Activated naive CD4-positive, alpha-beta T cell treated with anti-CD3 and anti-CD28 coated beads, Interleukin-2, amount 50 U/mL, for 72 hours (primary cell): Measurements from ENCODE around the gene ATAD3A. TPM values are rescaled to one million over a fixed set of nuclear protein-coding genes. Genes with fewer than 3 reads are reported as not detected.
A peak's percentile ranks its signal among the peaks of the same experiment; 100 is the strongest.

Source experiments
- ATAC-seq, 2 donors: fragments of 150-1000 bp; cut with Tn5 transposase; 2 replicates each; pipeline ENCODE4 v1.10.0; 2021; ENCODE audit warnings: mild to moderate bottlenecking in 2 of 2, moderate library complexity in 2 of 2
- DNase-seq, 2 donors: peaks; one replicate each; pipeline ENCODE4 v3.0.0; 2021 to 2022; ENCODE audit warnings: low spot score in 2 of 2
- H3K27ac Mint-ChIP-seq, 2 donors: one replicate each; pipeline ENCODE4 v1.8.0; 2022; ENCODE audit warnings: mild to moderate bottlenecking in 2 of 2, mixed read lengths in 2 of 2
- H3K36me3 Mint-ChIP-seq, 2 donors: one replicate each; pipeline ENCODE4 v1.8.0; 2022; ENCODE audit warnings: mixed read lengths in 2 of 2
- H3K9me3 Mint-ChIP-seq, 2 donors: one replicate each; pipeline ENCODE4 v1.8.0; 2022; ENCODE audit warnings: mixed read lengths in 2 of 2
- total RNA-seq, 2 donors: library from RNA; stranded (reverse); gene quantifications; one replicate each; pipeline ENCODE4 v1.2.3, GENCODE V29; 2022

ATAD3A gene
- total RNA-seq, 2 donors from 2014 or later, result 35.7 to 39.7 TPM

DNA sequence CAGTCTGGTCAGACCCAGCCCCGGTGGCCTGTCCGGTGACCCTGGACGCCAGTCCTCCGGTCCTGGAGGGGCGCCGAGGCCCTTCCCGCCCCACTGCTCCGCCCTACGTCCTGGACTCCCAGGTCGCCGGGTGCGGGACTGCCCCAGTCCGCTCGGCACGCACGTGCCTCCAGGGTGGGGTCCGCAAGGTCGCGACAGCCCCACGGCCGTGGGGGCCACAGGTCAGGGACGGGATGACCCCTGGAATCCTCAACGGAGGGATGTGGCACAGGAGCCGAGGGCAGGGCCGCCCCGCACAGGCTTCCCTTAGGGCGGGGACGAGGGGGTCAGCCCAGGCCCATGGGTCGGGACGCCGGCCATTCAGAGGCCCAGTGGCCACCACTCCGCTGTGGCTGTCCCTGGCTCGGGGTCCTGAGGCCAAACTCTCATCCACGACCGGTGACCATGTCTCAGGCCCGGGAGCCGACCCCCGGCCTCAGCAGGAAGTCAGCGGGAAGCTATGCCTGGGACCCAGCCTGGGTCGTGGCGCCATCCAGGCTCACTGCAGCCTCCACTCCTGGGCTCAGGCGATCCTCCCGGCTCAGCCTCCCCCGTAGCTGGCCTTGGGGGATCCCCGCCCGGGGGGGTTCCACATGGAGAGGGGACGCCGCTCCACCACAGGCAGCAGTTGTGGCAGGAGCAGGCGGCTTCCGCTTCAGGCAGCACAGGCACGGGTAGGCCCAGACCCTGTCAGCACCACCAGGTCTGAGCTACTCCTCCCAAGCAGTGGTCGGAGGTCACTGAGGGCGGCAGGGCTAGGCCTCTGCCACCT lies 29.1 kb downstream of the ATAD3A start:
- ATAC-seq, result no peak
- no peak for DNase-seq
- Mint-ChIP-seq H3K27ac (no peak overlapping the region), H3K9me3 (no peaks in the 10 kb centered on the region), H3K36me3 (no peaks in the 10 kb centered on the region)

DNA sequence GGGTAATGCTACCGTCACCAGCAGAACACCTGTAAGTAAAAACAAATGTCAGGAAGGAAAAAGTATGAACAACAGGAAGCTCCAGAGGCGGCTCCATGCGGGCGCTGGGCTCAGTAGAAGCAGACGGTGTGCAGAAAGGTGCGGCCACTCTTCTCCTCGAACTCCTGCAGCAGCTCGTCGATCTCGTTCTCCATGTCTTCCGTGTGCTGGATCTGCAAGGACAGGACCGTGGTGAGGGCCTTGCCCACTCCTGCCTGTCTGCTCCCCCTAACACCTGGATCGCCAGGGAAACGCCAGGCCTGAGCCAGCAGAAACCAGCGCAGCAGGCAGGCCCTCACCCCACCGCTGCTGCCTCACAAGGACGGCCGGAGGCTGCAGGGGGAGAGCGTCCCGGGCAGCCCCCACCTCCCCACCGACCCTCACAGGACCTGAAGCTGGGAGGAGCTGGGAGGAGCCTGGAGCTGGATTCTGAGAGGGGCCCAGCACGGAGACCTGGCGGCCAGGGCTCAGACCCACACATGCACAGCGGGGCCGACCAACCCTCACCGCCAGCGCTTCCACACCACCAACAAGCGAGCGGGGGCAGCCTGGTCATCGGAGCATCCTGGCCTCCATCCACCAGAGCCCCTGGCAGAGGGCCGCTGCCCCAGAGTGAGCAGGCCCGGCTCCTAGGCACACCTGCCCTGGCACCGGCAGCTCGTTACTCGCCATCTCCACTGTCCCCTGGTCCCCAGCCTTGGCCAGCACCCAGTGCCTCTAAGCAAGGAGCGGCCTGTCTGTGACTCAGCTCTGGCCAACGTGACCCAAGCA lies 30.2 kb downstream of the ATAD3A start:
- H3K27ac Mint-ChIP-seq, result peak overlapping the region in 1 of 2 donors; percentile 19
- ATAC-seq (no peak), DNase-seq (no peak)
- H3K9me3 Mint-ChIP-seq, result no peaks in the 10 kb centered on the region
- no peaks in the 10 kb centered on the region for H3K36me3 Mint-ChIP-seq

DNA sequence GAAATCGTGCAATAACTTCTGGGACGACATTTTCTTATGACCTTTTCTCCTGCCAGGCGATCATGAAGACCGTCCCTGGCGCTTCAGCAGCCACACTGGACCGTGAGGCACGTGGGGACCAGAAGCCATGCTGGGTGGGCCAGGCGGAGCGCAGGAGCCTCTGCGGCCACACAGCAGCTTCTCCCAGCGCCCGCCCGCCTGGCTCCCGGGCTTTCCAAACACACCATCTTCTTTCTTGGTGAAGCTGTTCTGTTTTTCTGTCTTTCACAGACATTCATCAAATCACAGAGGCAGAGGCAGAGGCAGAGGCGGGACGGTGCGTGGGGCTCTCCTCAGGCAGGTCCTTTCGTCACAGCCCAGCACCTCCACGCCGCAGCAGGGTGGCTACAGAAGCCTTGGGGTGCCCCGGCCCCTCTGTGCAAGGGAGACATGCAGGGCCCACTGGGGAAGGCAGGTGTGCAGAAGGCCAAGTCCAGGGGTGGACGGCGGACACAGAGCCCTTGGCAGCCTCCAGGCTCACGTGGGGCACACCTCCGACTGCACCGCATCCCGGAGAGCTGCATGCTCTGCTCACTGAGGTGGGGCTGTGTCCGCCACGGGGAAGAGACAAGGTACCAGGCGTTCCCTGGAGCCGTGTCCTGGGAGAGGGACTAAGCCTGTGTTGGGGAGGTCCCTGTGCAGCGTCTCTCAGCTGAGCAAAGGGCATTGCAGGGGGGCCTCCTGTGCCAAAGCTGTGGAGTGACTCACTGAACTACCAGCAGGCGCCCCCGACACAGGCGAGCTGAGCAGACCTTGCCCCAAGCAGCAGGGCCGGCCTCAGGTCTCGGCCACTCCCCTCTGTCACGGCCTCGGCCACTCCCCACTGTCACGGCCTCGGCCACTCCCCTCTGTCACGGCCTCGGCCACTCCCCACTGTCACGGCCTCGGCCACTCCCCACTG lies 31.1 kb downstream of the ATAD3A start:
- no peaks in the 10 kb centered on the region for H3K36me3 Mint-ChIP-seq
- DNase-seq (no peak), ATAC-seq (no peak)
- no peak overlapping the region for H3K27ac Mint-ChIP-seq
- H3K9me3 Mint-ChIP-seq, result no peaks in the 10 kb centered on the region

DNA sequence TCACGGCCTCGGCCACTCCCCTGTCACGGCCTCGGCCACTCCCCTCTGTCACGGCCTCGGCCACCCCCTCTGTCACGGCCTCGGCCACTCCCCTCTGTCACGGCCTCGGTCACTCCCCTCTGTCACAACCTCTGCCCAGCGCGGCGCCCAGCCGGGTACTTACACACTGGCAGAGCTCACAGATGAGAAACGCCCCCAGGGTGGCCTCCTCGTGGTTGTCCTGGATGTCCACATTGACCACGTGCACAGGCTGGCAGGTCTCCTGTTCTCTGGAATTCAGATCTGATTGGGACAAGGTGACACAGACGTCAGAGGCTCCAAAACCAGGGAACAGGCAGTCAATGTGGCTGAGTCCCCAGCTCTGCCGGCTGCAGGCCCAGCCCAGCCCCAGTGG lies 31.7 kb downstream of the ATAD3A start:
- no peak overlapping the region for H3K27ac Mint-ChIP-seq
- H3K9me3 Mint-ChIP-seq, result no peaks in the 10 kb centered on the region
- ATAC-seq, result no peak
- no peaks in the 10 kb centered on the region for H3K36me3 Mint-ChIP-seq
- DNase-seq, result no peak

DNA sequence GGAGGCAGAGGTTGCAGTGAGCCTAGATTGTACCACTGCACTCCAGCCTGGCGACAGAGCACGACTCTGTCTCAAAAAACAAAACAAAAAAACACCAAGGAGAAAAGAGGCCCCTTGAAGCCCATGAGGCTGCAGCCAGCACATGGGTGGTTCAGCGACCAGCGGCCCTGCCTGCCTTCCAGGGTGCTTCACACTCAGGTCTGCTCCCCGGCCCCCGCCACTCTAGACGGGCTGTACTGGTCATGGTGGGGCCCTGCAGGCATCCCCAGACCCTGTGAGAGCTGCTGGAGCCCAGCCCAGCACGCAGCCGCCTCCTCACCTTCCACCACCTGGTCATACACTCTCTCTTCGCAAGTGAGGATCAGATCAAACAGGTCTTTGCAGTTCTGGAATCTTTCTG lies 32.6 kb downstream of the ATAD3A start:
- DNase-seq (no peak), ATAC-seq (no peak)
- no peaks in the 10 kb centered on the region for H3K36me3 Mint-ChIP-seq
- H3K27ac Mint-ChIP-seq, result peak overlapping the region in 1 of 2 donors; percentile 44
- H3K9me3 Mint-ChIP-seq, result no peaks in the 10 kb centered on the region

DNA sequence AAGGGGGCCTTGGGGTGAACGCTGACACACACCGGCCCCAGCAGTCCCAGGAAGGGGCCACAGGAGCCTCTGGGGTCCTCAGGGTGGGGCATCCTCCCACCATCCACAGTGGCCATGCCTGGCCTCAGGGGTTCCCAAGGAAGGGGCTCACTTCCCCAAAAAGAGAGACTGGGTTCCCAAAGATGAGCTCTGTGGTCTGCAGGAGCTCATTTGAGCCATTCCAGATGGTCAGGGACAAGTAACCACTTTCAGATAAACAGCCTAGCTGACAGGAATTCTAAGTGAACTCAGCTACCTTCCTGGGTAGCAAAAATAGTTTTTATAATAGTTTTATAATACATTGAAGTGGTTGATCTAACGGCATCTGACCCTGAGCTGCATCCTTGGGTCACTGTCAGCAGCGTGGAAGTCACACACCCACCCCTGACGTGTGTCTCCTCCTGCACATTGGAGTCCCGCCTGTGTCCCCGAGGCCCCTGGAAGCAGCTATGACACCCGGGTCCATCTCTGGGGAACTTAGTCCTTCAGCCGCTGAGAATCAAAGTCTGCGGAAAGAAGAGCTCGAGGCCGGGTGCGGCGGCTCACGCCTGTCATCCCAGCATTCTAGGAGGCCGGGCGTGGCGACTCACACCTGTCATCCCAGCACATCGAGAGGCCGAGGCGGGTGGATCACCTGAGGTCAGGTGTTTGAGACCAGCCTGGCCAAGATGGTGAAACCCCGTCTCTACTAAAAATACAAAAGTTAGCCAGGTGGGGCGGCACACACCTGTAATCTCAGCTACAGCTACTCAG lies 34.2 kb downstream of the ATAD3A start:
- no peak for DNase-seq
- Mint-ChIP-seq H3K27ac (no peak overlapping the region), H3K36me3 (no peaks in the 10 kb centered on the region), H3K9me3 (no peaks in the 10 kb centered on the region)
- no peak for ATAC-seq

DNA sequence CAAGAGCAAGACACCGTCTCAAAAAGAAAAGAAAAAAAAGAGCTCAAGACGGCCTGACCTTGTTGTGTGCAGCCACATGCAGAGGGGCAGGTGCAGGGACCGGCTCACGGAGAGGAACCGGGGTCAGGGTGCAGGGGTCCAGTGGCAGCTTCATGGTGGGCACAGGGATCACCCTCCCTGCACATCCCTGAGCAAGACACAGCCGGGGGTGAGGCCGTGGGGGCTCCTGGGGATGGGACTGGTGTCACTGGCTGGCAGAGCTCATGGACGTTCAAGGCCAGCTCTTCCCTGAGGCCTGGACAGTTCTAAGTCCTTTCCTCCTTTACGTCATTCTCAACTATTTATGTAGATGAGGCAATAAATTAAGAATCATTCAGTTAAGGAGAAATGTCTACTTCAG lies 35.0 kb downstream of the ATAD3A start:
- no peaks in the 10 kb centered on the region for H3K36me3 Mint-ChIP-seq

DNA sequence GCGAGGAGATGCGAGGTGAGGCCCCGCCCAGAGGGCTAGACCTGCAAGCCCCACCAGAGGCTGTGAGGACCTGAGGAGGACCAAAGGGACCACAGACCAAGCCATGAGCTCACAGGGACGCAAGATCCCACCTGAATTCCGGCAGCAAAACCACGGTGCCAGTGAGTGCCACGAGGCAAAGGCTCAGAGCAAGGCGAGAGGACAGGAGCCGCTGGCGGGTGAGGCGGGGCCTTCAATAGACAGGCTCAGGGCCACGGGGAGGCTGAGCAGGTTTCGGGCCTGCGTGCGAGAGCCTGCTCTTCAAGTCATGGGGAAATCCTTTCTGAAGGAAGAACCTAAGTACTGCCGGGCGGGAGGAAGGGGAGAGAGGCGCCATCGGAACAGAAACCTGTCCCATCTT lies 35.5 kb downstream of the ATAD3A start:
- ATAC-seq, result no peak

More for the DNA sequence above, 35.0 kb downstream of the ATAD3A start:
- no peak for ATAC-seq
- DNase-seq, result no peak
- H3K9me3 Mint-ChIP-seq, result no peaks in the 10 kb centered on the region
- peak overlapping the region in 1 of 2 donors; percentile 19 for H3K27ac Mint-ChIP-seq

DNA sequence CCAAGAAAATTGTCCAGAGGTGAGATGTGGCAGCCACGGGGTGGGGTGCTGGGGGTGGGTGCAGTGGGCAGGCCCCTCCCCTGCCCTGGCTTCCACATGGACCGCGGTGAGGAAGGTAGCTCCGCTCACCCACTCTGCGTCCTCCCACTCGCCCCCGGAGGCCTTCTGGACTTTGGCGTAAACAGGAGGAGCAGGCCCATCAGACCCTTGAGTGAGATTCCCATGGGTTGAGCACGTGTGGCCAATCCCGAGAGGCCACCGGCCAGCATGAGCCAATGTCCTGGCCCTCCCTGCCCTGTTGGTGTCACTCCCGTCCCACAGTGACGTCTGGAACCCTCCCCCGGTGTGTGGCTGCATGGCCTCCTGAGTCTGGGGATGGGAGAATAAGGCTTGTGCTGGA lies 36.6 kb downstream of the ATAD3A start:
- ATAC-seq (no peak), DNase-seq (no peak)
- no peaks in the 10 kb centered on the region for H3K36me3 Mint-ChIP-seq
- no peaks in the 10 kb centered on the region for H3K9me3 Mint-ChIP-seq
- H3K27ac Mint-ChIP-seq, result no peak overlapping the region

More for the DNA sequence above, 35.5 kb downstream of the ATAD3A start:
- Mint-ChIP-seq H3K9me3 (no peaks in the 10 kb centered on the region), H3K27ac (peak overlapping the region in 1 of 2 donors; percentile 29), H3K36me3 (no peaks in the 10 kb centered on the region)
- DNase-seq, result no peak

DNA sequence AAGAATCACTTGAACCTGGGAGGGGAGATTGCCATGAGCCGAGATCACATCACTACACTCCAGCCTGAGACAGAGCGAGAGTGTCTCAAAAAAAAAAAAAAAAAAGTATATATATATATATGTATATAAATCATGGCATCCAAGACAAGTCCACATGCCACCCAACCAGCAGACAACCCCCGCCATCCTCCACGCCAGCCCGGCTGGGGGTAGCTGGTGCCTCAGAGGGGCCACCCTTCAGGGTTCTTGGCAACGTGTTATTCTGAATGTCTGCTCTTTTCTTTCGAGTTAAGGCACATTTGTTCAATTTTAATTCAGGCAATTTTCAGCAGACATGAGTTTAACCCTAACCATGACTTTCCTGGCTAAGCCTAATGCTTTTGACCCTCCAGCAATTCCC lies 38.1 kb downstream of the ATAD3A start:
- Mint-ChIP-seq H3K36me3 (no peaks in the 10 kb centered on the region), H3K9me3 (no peaks in the 10 kb centered on the region), H3K27ac (no peak overlapping the region)
- no peak for ATAC-seq
- DNase-seq, result no peak

DNA sequence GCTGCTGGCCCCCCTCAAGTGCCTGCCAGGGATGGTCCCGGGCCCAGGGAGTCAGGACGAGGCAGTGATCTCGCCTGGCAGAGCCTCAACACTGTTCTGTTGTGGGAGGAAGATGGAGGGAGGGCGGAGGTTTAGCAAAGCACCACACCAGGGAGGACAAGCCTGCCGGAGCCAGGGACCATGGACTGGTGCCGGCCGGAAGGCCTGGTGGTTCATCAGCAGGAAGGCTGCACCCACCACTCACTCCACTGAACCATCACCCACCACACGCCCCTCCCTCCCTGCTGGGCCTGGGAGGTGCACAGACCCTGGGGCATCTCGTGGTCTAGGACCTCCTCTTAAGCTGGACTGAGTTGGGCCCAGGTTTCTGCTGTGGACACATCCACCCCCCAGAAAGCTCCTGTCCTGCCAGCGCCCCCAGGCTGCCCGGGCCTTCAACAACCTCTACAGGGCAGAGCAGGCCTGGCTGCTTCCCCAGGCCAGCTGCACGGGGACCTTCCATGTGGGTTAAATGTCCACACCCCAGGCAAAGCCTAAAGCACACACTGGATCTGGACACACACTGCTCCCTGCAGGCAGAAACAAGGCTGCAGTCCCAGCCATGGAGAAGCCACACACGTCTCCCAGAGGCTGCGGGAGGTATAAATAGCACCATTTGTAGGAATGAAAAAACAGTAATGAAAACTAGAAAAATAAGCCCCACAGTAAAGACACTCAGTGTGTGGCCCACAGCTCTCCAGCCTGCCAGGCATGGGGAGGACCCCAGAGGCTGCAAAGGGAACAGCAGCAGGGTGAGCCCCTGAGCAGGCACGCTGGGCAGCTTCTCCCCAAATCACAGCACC lies 38.9 kb downstream of the ATAD3A start:
- Mint-ChIP-seq H3K36me3 (no peaks in the 10 kb centered on the region), H3K9me3 (no peaks in the 10 kb centered on the region), H3K27ac (peak overlapping the region in 1 of 2 donors; percentile 14)
- DNase-seq (no peak), ATAC-seq (peak in 1 of 2 donors; percentile 38)

DNA sequence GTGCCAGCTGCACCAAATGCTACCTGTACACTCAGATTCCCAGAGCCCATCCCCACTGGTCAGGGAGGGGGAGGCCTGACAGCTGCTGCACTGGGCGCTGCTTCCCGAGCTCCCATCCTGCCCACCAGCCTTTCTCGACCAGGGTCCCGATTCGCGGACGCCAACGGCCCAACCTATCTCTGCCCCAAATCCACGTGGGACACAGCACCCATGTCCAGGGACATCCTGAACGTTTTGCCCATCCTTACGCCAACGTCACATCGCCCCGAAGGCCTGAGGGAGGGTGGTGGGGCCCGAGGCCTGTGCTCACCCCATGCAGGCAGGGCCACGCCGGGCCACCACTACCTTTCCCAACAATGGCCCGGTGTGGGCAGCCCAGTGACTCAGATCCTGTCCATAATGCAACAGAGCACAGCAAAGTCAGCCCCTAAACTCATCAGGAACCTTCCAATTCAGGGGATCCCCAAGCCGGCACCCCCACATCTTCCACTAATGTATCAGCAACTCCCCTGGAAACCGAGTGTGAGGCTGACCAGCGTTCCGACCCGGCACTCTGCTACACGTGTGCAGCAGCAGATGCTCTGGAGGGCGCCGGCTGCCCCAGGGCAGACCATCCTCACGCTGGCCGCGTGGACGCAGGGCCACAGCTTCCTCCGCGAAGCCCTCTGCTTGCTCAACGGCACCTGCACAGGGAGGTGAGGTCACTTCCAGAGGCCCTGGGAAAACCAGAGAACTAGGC lies 39.7 kb downstream of the ATAD3A start:
- Mint-ChIP-seq H3K27ac (peak overlapping the region; percentile 10 to 64), H3K36me3 (no peaks in the 10 kb centered on the region), H3K9me3 (no peaks in the 10 kb centered on the region)
- ATAC-seq, result no peak
- no peak for DNase-seq

DNA sequence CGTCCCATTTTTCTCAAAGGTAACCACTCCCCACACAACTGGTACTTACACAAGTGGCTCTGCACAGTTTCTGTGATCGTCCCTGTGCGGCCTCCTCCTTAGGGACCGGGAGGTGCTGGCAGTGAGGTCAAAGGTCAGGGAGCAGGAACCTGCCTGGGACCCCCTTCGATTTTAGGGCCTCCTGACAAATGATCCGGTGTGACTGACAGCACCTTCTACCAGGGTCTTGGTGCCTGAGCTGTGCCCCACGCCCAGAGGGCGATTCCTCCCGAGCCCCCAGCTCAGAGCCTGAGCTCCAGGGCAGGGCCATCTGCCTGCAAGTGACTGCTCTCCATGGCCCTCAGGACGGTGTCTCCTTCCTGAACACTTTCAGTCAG lies 40.3 kb downstream of the ATAD3A start:
- ATAC-seq, result no peak
- Mint-ChIP-seq H3K36me3 (no peaks in the 10 kb centered on the region), H3K9me3 (no peaks in the 10 kb centered on the region), H3K27ac (peak overlapping the region in 1 of 2 donors; percentile 64)
- DNase-seq, result no peak

DNA sequence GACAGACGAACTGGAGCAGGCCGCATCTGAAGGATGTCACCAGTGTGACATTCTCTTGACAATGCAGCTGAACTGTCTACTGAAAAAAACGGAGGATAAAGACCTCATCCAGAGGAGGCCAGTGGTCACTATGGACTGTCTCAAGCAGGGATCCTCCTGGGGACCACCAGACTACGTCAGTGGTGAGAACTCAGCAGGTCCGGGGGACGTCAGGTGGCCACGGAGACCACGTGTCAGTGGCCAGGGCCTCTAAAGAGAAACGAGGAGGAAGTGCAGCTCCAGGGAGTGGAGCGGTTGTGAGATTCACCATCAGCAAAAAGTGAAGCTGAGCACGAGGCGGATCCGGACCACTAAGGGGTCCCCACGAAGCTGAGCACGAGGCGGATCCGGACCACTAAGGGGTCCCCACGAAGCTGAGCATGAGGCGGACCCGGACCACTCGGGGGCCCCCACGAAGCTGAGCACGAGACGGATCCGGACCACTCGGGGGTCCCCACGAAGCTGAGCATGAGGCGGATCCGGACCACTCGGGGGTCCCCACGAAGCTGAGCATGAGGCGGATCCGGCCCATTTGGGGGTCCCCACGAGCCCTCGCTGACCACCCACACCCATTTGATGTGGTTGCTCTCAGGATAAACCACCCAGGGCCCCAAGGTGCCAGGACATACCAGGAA lies 42.0 kb downstream of the ATAD3A start:
- DNase-seq, result no peak
- ATAC-seq, result no peak
- Mint-ChIP-seq H3K36me3 (no peaks in the 10 kb centered on the region), H3K9me3 (no peaks in the 10 kb centered on the region), H3K27ac (no peak overlapping the region)
